ENCODE measurements around the gene ZNF805. TPM values are rescaled to one million over a fixed set of nuclear protein-coding genes. Genes with fewer than 3 reads are reported as not detected.

ZNF805 gene
- total and polyA plus RNA-seq, 2 of the 13 experiments (the other 11 are each of a cell fraction or from before 2014, with no cell fraction given), result 5.1 to 12.8 TPM

DNA sequence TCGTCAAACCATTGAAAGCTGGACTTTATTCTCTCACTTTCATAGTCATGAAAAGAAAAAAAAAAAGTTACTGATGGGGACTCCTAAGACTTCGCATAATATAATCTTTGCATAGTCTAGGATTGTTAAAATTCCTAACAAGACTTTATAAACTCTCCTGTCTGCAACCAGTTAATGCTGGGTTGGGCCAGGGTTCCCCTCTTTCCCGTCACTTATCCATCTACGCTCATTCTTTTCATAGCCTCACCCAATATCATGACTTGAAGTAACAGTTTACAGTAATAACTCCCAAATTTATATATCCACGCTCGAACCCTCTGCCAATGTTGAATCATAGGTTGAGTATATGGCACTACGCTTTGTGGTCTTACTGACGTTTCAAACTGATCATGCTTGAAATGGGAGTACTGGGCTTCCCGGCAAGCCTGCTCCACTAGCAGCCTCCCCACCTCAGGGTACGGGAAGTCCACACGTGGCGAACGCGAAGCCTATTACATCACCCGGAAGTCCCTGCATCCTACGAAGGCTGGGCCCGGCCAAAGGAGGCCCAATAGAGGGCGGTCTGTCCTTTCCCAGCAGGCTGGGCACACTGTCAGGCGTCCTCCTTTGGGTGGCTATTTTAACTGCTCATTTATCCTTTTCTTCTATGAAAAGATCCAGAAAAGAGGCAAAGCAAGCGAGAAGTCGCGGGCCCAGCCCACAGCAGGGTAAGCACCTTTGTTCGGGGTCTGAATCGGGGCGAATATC is 39.2 kb downstream of the ZNF805 start (continued):
- TF ChIP-seq, protein P1, sequence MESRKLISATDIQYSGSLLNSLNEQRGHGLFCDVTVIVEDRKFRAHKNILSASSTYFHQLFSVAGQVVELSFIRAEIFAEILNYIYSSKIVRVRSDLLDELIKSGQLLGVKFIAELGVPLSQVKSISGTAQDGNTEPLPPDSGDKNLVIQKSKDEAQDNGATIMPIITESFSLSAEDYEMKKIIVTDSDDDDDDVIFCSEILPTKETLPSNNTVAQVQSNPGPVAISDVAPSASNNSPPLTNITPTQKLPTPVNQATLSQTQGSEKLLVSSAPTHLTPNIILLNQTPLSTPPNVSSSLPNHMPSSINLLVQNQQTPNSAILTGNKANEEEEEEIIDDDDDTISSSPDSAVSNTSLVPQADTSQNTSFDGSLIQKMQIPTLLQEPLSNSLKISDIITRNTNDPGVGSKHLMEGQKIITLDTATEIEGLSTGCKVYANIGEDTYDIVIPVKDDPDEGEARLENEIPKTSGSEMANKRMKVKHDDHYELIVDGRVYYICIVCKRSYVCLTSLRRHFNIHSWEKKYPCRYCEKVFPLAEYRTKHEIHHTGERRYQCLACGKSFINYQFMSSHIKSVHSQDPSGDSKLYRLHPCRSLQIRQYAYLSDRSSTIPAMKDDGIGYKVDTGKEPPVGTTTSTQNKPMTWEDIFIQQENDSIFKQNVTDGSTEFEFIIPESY (CRISPR knock-in tag; IDR thresholded peaks at IDR 0.05), result peak; percentile 59; the same call in 1 of the 2 replicates
- TF ChIP-seq, protein P2, sequence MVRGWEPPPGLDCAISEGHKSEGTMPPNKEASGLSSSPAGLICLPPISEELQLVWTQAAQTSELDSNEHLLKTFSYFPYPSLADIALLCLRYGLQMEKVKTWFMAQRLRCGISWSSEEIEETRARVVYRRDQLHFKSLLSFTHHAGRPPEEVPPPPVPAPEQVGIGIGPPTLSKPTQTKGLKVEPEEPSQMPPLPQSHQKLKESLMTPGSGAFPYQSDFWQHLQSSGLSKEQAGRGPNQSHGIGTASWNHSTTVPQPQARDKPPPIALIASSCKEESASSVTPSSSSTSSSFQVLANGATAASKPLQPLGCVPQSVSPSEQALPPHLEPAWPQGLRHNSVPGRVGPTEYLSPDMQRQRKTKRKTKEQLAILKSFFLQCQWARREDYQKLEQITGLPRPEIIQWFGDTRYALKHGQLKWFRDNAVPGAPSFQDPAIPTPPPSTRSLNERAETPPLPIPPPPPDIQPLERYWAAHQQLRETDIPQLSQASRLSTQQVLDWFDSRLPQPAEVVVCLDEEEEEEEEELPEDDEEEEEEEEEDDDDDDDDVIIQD (CRISPR knock-in tag; IDR thresholded peaks at IDR 0.05; ENCODE audit: low read depth), result peak; percentile 18; the same call in 1 of the 2 replicates
- TF ChIP-seq HCFC1 (IDR thresholded peaks at IDR 0.05; ENCODE audit: low read depth, low read length) (no peak), ZSCAN22 (CRISPR knock-in tag; IDR thresholded peaks at IDR 0.05) (no peak; the same call in 1 of the 2 replicates), ZNF616 (CRISPR knock-in tag; IDR thresholded peaks at IDR 0.05; ENCODE audit: low read depth) (no peak), ZNF253 (CRISPR knock-in tag; IDR thresholded peaks at IDR 0.05; ENCODE audit: borderline replicate concordance) (peak; percentile 91; the same call in 1 of the 2 replicates), ZNF788 (CRISPR knock-in tag; IDR thresholded peaks at IDR 0.05; ENCODE audit: borderline replicate concordance) (peak; percentile 64; the same call in 1 of the 2 replicates), POGZ (CRISPR knock-in tag; IDR thresholded peaks at IDR 0.05) (0 out of 2 replicates have a peak, but pooled peaks have one; percentile 57), ZSCAN20 (CRISPR knock-in tag; IDR thresholded peaks at IDR 0.05; ENCODE audit: borderline replicate concordance) (no peak), CAMTA2 (CRISPR knock-in tag; IDR thresholded peaks at IDR 0.05; ENCODE audit: borderline replicate concordance) (no peak), ZNF709 (CRISPR knock-in tag; IDR thresholded peaks at IDR 0.05) (no peak), KLF15 (CRISPR knock-in tag; IDR thresholded peaks at IDR 0.05; ENCODE audit: borderline replicate concordance) (0 out of 2 replicates have a peak, but pooled peaks have one; percentile 14), PHF21A (CRISPR knock-in tag; IDR thresholded peaks at IDR 0.05) (peak; percentile 67), ZKSCAN5 (CRISPR knock-in tag; IDR thresholded peaks at IDR 0.05) (no peak), ZNF605 (CRISPR knock-in tag; IDR thresholded peaks at IDR 0.05) (peak; percentile 76; the same call in 1 of the 2 replicates), TEAD2 (CRISPR knock-in tag; IDR thresholded peaks at IDR 0.05) (no peak)
- TF ChIP-seq, protein P3, sequence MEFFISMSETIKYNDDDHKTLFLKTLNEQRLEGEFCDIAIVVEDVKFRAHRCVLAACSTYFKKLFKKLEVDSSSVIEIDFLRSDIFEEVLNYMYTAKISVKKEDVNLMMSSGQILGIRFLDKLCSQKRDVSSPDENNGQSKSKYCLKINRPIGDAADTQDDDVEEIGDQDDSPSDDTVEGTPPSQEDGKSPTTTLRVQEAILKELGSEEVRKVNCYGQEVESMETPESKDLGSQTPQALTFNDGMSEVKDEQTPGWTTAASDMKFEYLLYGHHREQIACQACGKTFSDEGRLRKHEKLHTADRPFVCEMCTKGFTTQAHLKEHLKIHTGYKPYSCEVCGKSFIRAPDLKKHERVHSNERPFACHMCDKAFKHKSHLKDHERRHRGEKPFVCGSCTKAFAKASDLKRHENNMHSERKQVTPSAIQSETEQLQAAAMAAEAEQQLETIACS (CRISPR knock-in tag; IDR thresholded peaks at IDR 0.05), result no peak
- TF ChIP-seq, protein P4, sequence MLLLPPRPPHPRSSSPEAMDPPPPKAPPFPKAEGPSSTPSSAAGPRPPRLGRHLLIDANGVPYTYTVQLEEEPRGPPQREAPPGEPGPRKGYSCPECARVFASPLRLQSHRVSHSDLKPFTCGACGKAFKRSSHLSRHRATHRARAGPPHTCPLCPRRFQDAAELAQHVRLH (CRISPR knock-in tag; IDR thresholded peaks at IDR 0.05; ENCODE audit: borderline replicate concordance, low read depth), result peak; percentile 92
- TF ChIP-seq, protein P5, sequence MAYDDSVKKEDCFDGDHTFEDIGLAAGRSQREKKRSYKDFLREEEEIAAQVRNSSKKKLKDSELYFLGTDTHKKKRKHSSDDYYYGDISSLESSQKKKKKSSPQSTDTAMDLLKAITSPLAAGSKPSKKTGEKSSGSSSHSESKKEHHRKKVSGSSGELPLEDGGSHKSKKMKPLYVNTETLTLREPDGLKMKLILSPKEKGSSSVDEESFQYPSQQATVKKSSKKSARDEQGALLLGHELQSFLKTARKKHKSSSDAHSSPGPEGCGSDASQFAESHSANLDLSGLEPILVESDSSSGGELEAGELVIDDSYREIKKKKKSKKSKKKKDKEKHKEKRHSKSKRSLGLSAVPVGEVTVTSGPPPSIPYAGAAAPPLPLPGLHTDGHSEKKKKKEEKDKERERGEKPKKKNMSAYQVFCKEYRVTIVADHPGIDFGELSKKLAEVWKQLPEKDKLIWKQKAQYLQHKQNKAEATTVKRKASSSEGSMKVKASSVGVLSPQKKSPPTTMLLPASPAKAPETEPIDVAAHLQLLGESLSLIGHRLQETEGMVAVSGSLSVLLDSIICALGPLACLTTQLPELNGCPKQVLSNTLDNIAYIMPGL (CRISPR knock-in tag; IDR thresholded peaks at IDR 0.05; ENCODE audit: borderline replicate concordance in 1 of 2, low read depth in 1 of 2), result peak in 1 of 2 experiments; percentile 76; a peak in 2 of 4 replicates
- TF ChIP-seq, protein P6, sequence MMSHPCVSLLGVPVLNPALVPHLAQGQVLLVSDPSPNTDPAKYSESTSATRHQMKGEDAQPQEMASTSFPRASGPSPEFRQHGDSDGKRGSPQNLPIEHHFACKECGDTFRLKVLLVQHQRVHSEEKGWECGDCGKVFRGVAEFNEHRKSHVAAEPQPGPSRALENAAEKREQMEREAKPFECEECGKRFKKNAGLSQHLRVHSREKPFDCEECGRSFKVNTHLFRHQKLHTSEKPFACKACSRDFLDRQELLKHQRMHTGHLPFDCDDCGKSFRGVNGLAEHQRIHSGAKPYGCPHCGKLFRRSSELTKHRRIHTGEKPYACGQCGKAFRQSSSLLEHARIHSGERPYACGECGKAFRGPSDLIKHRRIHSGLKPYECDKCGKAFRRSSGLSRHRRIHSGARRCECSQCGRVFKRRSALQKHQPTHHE (CRISPR knock-in tag; IDR thresholded peaks at IDR 0.05; ENCODE audit: borderline replicate concordance), result peak; percentile 80; the same call in 1 of the 2 replicates

All from HepG2 (cell line).